Endothelial cell of umbilical vein (primary cell): ENCODE measurements around the gene KRTAP4-9. TPM values are rescaled to one million over a fixed set of nuclear protein-coding genes. Genes with fewer than 3 reads are reported as not detected.
"Not testable (repeated sequence)": the region's sequence is repeated elsewhere in the genome, so short reads cannot be mapped to it uniquely, and the experiment has no call there.

Experiments
- BruUV-seq: library from RNA; stranded (reverse); fragments of 400-500 nt; replicated peaks from 2 replicates; lab custom pipeline; 2021; lab: Mats Ljungman, UMichigan
- CTCF ChIA-PET: fragments of 300-600, 350-600 bp; sonication (Branson Sonifier 250); formaldehyde crosslinking; loops from one replicate; lab custom pipeline; 2021; ENCODE audit warnings: antibody characterized with exemption, inconsistent platforms; lab: Charles Lee
- POLR2A ChIA-PET: fragments of 300-600, 350-600 bp; sonication (Branson Sonifier 250); formaldehyde crosslinking; loops from one replicate; lab custom pipeline; 2021; ENCODE audit warnings: antibody characterized with exemption, inconsistent platforms; lab: Charles Lee
- DNase-seq: peaks from one replicate; pipeline ENCODE4 v3.0.0-alpha.2; 2011; ENCODE audit warnings: low read depth, low spot score
- FAIRE-seq: peaks from 2 replicates; lab custom pipeline; 2011; peaks lifted over from hg19 to GRCh38; lab: Jason Lieb, UNC
- H2AFZ ChIP-seq: 2 replicates; pipeline ENCODE4 v1.6.0; 2012; ENCODE audit warnings: low read depth, low read length, control low read depth, inconsistent platforms
- H3K27ac ChIP-seq: 2 replicates; pipeline ENCODE4 v1.5.1; 2011; ENCODE audit warnings: low read depth, mild to moderate bottlenecking, control low read depth, low read length, moderate library complexity; ENCODE audit not compliant: insufficient read depth
- H3K27me3 ChIP-seq, 2 experiments: 2 replicates each; pipeline versions ENCODE4 v1.6.0 to v1.6.1; 2011; ENCODE audit warnings: low read length in 2 of 2, mixed read lengths in 1 of 2; ENCODE audit not compliant: control insufficient read depth in 2 of 2, insufficient read depth in 2 of 2
- H3K36me3 ChIP-seq, 2 experiments: 2 replicates in 1 of 2; 3 replicates in 1 of 2; pipeline ENCODE4 v1.5.1; 2011; ENCODE audit warnings: low read length in 2 of 2, mild to moderate bottlenecking in 1 of 2, moderate library complexity in 1 of 2; ENCODE audit not compliant: control insufficient read depth in 2 of 2, insufficient read depth in 2 of 2; ENCODE audit errors: extremely low read depth in 1 of 2
- H3K4me1 ChIP-seq: 3 replicates; pipeline ENCODE4 v1.5.1; 2011; ENCODE audit warnings: mild to moderate bottlenecking, low read length; ENCODE audit not compliant: control insufficient read depth, insufficient read depth; ENCODE audit errors: extremely low read depth
- H3K4me2 ChIP-seq: 2 replicates; pipeline ENCODE4 v1.6.1; 2011; ENCODE audit warnings: low read length, control low read depth, mixed read lengths; ENCODE audit not compliant: insufficient read depth
- H3K4me3 ChIP-seq, 3 experiments: fragments of 200-600 bp in 1 of 3; sonication (generic), shearing (Covaris generic) in 1 of 3; replicated peaks in 1 of 3; 2 replicates each; pipeline ENCODE4 v1.5.1; 2011 to 2016; ENCODE audit warnings: control low read depth in 3 of 3, low read length in 3 of 3, mild to moderate bottlenecking in 2 of 3, inconsistent platforms in 1 of 3, low read depth in 1 of 3, moderate library complexity in 1 of 3; ENCODE audit not compliant: insufficient read depth in 1 of 3
- H3K79me2 ChIP-seq: 2 replicates; pipeline ENCODE4 v1.6.0; 2012; ENCODE audit warnings: low read length, inconsistent platforms; ENCODE audit not compliant: control insufficient read depth, insufficient read depth
- H3K9ac ChIP-seq: replicated peaks from 2 replicates; pipeline ENCODE3; 2011; ENCODE audit warnings: low read length, control low read depth; ENCODE audit not compliant: insufficient read depth; ENCODE audit errors: extremely low read depth
- H3K9me1 ChIP-seq: replicated peaks from 3 replicates; pipeline ENCODE4 v1.6.0; 2011; ENCODE audit warnings: mild to moderate bottlenecking, low read length; ENCODE audit not compliant: control insufficient read depth, insufficient read depth; ENCODE audit errors: extremely low read depth
- H3K9me3 ChIP-seq: replicated peaks from 2 replicates; pipeline ENCODE4 v1.5.1; 2012; ENCODE audit warnings: low read length, inconsistent platforms; ENCODE audit not compliant: control insufficient read depth, insufficient read depth
- H4K20me1 ChIP-seq: replicated peaks from 2 replicates; pipeline ENCODE3; 2011; ENCODE audit warnings: mild to moderate bottlenecking, low read length; ENCODE audit not compliant: control insufficient read depth, insufficient read depth; ENCODE audit errors: extremely low read depth
- EZH2 ChIP-seq: IDR thresholded peaks from 2 replicates; pipeline ENCODE4 v1.6.1; 2012; ENCODE audit warnings: borderline replicate concordance, low read depth, mild to moderate bottlenecking, moderate library complexity, low read length, inconsistent platforms; ENCODE audit not compliant: severe bottlenecking
- FOS ChIP-seq: IDR thresholded peaks from 2 replicates; pipeline ENCODE4 v1.6.1; 2011; ENCODE audit warnings: mild to moderate bottlenecking, low read length, moderate library complexity, borderline replicate concordance; ENCODE audit not compliant: insufficient read depth
- GATA2 ChIP-seq: IDR thresholded peaks from 2 replicates; pipeline ENCODE4 v1.7.0; 2011; ENCODE audit warnings: low read depth, mild to moderate bottlenecking, moderate library complexity, mixed read lengths, low read length; ENCODE audit not compliant: insufficient read length, insufficient read depth
- MAX ChIP-seq: IDR thresholded peaks from 2 replicates; pipeline ENCODE4 v1.6.1; 2011; ENCODE audit not compliant: insufficient read depth, insufficient read length
- MYC ChIP-seq: IDR thresholded peaks from one replicate; pipeline ENCODE4 v1.6.1; 2011; ENCODE audit warnings: mild to moderate bottlenecking, low read depth, low read length
- POLR2A ChIP-seq: IDR thresholded peaks from 2 replicates; pipeline ENCODE4 v1.6.1; 2012; ENCODE audit warnings: low read depth, mild to moderate bottlenecking, control low read depth, low read length
- POLR2AphosphoS5 ChIP-seq: IDR thresholded peaks from 2 replicates; pipeline ENCODE4 v1.6.1; 2012; ENCODE audit warnings: low read depth, mild to moderate bottlenecking, control low read depth, low read length, moderate library complexity; ENCODE audit not compliant: insufficient read depth
- dilution Hi-C: fragments of 300-500 bp; cut with MboI; formaldehyde crosslinking; loops from one replicate; pipeline ENCODE4 v1.15.0; 2019; ENCODE audit warnings: low sequenced_read_pairs; ENCODE audit not compliant: extremely low pct_ligation_motif_present
- intact Hi-C: fragments of 100-400 bp; cut with micrococcal nuclease; formaldehyde crosslinking; loops from one replicate; pipeline ENCODE4 v1.10.0; 2022
- polyA plus RNA-seq, 4 experiments: library from polyadenylated mRNA; depleted of rRNA in 3 of 4; stranded (reverse) in 3 of 4; unstranded in 1 of 4; fragments of >200 nt; gene quantifications; 2 replicates each; pipeline versions ENCODE4 v1.2.1 to v1.2.3, GENCODE V29; 2011 to 2012; ENCODE audit warnings: missing spikeins in 1 of 4
- total RNA-seq: library from RNA; stranded (reverse); gene quantifications from 2 replicates; pipeline ENCODE4 v1.2.3, GENCODE V29; 2021

Gene KRTAP4-9
- total and polyA plus RNA-seq, 2 donors (not counting 3 experiments of a cell fraction or from before 2014, with no cell fraction given): not detected

- CTCF ChIA-PET: no interaction called here
- Histone ChIP-seq H3K4me3 (no peak overlapping the region), H2AFZ (no peak overlapping the region), H3K9me1 (no peaks in the 10 kb centered on the region), H3K4me1 (no peaks in the 10 kb centered on the region), H4K20me1 (no peaks in the 10 kb centered on the region), H3K27me3 (peaks cover 6 to 12% of the 10 kb centered on the region in 2 experiments), H3K9ac (no peak overlapping the region), H3K27ac (no peak overlapping the region), H3K36me3 (no peaks in the 10 kb centered on the region), H3K79me2 (no peaks in the 10 kb centered on the region), H3K9me3 (no peaks in the 10 kb centered on the region), H3K4me2 (no peak overlapping the region)
- DNase-seq: no peak
- TF ChIP-seq POLR2AphosphoS5: no peak
- TF ChIP-seq FOS: no peak
- TF ChIP-seq GATA2: no peak
- TF ChIP-seq MAX: no peak
- no peak for TF ChIP-seq MYC
- no peak for TF ChIP-seq EZH2
- dilution Hi-C loops (no loop called here), intact Hi-C loops (no loop called here)
- POLR2A ChIA-PET: no interaction called here
- no peak for FAIRE-seq
- BruUV-seq: no TSS peak
Measured at GRCh38 chr17:41063449-41063848, 41.7 kb upstream of the KRTAP4-9 start.

DNA sequence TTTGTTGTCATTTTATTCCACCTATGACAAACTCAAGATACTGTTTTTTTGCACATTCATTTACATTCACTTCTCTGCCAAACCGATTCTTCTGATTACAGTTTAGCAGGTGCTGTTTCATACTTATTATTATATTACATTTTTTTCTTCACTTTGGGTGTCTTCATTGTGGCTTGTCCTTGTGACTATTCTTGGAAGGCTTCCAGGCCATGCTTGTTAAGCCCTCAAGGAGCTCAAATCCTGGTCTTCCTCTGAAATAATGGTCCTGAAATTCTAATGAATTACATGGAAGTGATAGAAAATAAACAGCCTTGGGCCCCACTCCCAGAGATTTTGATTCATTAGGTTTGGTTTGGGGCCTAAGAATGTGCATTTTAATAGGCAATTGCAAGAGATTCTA, 40.9 kb upstream of the KRTAP4-9 start:
- FAIRE-seq: no peak
- BruUV-seq: no TSS peak
- H3K36me3 ChIP-seq: no peaks in the 10 kb centered on the region
- no peaks in the 10 kb centered on the region for H3K9me3 ChIP-seq
- TF ChIP-seq MAX: no peak
- no peak for TF ChIP-seq EZH2
- TF ChIP-seq POLR2A: no peak
- no peak overlapping the region for H3K9ac ChIP-seq
- no peak overlapping the region for H3K27ac ChIP-seq
- H3K4me2 ChIP-seq: no peak overlapping the region
- no peaks in the 10 kb centered on the region for H3K79me2 ChIP-seq
- no peak overlapping the region for H2AFZ ChIP-seq
- intact Hi-C loops: no loop called here
- ChIA-PET CTCF (no interaction called here), POLR2A (no interaction called here)
- no peak overlapping the region for H3K4me3 ChIP-seq
- no peaks in the 10 kb centered on the region for H3K9me1 ChIP-seq
- H3K27me3 ChIP-seq: peaks cover 6 to 10% of the 10 kb centered on the region in 2 experiments
- DNase-seq: no peak
- dilution Hi-C loops: no loop called here
- no peaks in the 10 kb centered on the region for H4K20me1 ChIP-seq
- H3K4me1 ChIP-seq: no peaks in the 10 kb centered on the region

GRCh38 chr17:41065016-41065689, 40.0 kb upstream of the KRTAP4-9 start:
- H3K9me3 ChIP-seq, H3K9me1 ChIP-seq, FAIRE-seq, POLR2A ChIA-PET, intact Hi-C loops, H3K27ac ChIP-seq, H3K4me2 ChIP-seq, CTCF ChIA-PET, DNase-seq, H4K20me1 ChIP-seq, H3K4me1 ChIP-seq, BruUV-seq, H2AFZ ChIP-seq, H3K27me3 ChIP-seq, H3K79me2 ChIP-seq, H3K36me3 ChIP-seq, dilution Hi-C loops, H3K9ac ChIP-seq, H3K4me3 ChIP-seq: not testable (repeated sequence)
